SK-N-MC (cell line): ENCODE measurements around the gene DNAJB9.

Source experiments
- DNase-seq: peaks from one replicate; pipeline ENCODE4 v3.0.0-alpha.2; 2011; ENCODE audit warnings: low read depth, low spot score
- H3K27ac ChIP-seq: fragments of 200-600 bp; sonication (generic); 2 replicates; pipeline ENCODE4 v1.5.1; 2016; ENCODE audit warnings: mixed run types
- H3K36me3 ChIP-seq: fragments of 200-600 bp; sonication (generic); 2 replicates; pipeline ENCODE4 v1.6.1; 2017; ENCODE audit warnings: antibody characterized with exemption, low read length, mixed read lengths; ENCODE audit not compliant: insufficient read depth
- H3K4me3 ChIP-seq: fragments of 200-600 bp; sonication (generic); 2 replicates; pipeline ENCODE4 v1.5.1; 2016
- H3K9ac ChIP-seq: fragments of 200-600 bp; sonication (generic); 2 replicates; pipeline ENCODE4 v1.8.0; 2017; ENCODE audit warnings: mixed run types, mixed read lengths; ENCODE audit not compliant: insufficient read length
- H3K9me3 ChIP-seq: fragments of 200-600 bp; sonication (generic); 2 replicates; pipeline ENCODE4 v1.6.1; 2017; ENCODE audit warnings: low read depth, mild to moderate bottlenecking, antibody characterized with exemption, low read length, moderate library complexity, mixed read lengths
- EZH2 ChIP-seq: fragments of 200-600 bp; sonication (generic); IDR thresholded peaks from one replicate; pipeline ENCODE4 v1.6.1; 2017; ENCODE audit warnings: antibody characterized with exemption
- FOXP2 ChIP-seq: optimal IDR thresholded peaks from 2 replicates; pipeline ENCODE3; 2011; ENCODE audit warnings: mild to moderate bottlenecking, moderate library complexity; ENCODE audit not compliant: insufficient read depth; ENCODE audit errors: extremely low read length, control extremely low read depth
- POLR2AphosphoS5 ChIP-seq: IDR thresholded peaks from 2 replicates; pipeline ENCODE4 v1.6.1; 2012; ENCODE audit warnings: mild to moderate bottlenecking, low read depth, low read length, borderline replicate concordance

DNAJB9 gene

GRCh38 chr7:108569381-108570145 is at the start of gene DNAJB9, which contains the start of gene THAP5:
Gene DNAJB9 (plus strand): TSS chr7:108569874. CDS start chr7:108571727, 1,853 bp downstream.
Gene THAP5 (minus strand): TSS chr7:108569706. CDS start chr7:108569569, 137 bp downstream.
- peak; percentile 94 for TF ChIP-seq POLR2AphosphoS5
- peak; percentile 92 for TF ChIP-seq FOXP2
- no peak for TF ChIP-seq EZH2
- Histone ChIP-seq H3K9ac (peak within 1 kb of the TSS; percentile 96), H3K9me3 (no peaks in the 10 kb centered on the region), H3K4me3 (peak within 1 kb of the TSS; percentile 90), H3K36me3 (peaks cover 51% of the 10 kb centered on the region), H3K27ac (peak within 1 kb of the TSS; percentile 85)
- peak; percentile 93 for DNase-seq

- Histone ChIP-seq H3K27ac (no peak overlapping the region), H3K36me3 (peaks cover 10% of the 10 kb centered on the region), H3K4me3 (no peak overlapping the region), H3K9ac (no peak overlapping the region), H3K9me3 (no peaks in the 10 kb centered on the region)
- no peak for DNase-seq
- no peak for TF ChIP-seq POLR2AphosphoS5
- no peak for TF ChIP-seq FOXP2
- no peak for TF ChIP-seq EZH2
Measured at GRCh38 chr7:108522780-108523179, 46.9 kb upstream of the DNAJB9 start.

GRCh38 chr7:108525327-108525984 is 44.2 kb upstream of the DNAJB9 start:
- DNase-seq, result peak; percentile 42
- TF ChIP-seq EZH2, result no peak
- Histone ChIP-seq H3K9ac (peak overlapping the region; percentile 81), H3K36me3 (peaks cover 4% of the 10 kb centered on the region; the same call in 1 of the 2 replicates), H3K27ac (peak overlapping the region; percentile 82; the same call in 1 of the 2 replicates), H3K4me3 (peak overlapping the region; percentile 87), H3K9me3 (no peaks in the 10 kb centered on the region)

- peaks cover 2% of the 10 kb centered on the region; the same call in 1 of the 2 replicates for H3K36me3 ChIP-seq
- H3K9me3 ChIP-seq, result no peaks in the 10 kb centered on the region
- H3K4me3 ChIP-seq, result peak within 1 kb of the TSS; percentile 87
- H3K27ac ChIP-seq, result peak within 1 kb of the TSS; percentile 94
- H3K9ac ChIP-seq, result peak within 1 kb of the TSS; percentile 92
- peak; percentile 94 for DNase-seq
- TF ChIP-seq POLR2AphosphoS5 (peak; percentile 83), FOXP2 (peak; percentile 94), EZH2 (no peak)
Measured at GRCh38 chr7:108525985-108526767, 43.5 kb upstream of the DNAJB9 start, which contains the start of gene PNPLA8. Gene PNPLA8 (minus strand): TSS chr7:108526135. CDS start chr7:108515491, 10,644 bp downstream.

GRCh38 chr7:108526768-108527017 is 43.0 kb upstream of the DNAJB9 start:
- Histone ChIP-seq H3K9me3 (no peaks in the 10 kb centered on the region), H3K9ac (peak overlapping the region; percentile 92), H3K27ac (peak overlapping the region; percentile 94), H3K4me3 (peak overlapping the region; percentile 87), H3K36me3 (no peaks in the 10 kb centered on the region)
- DNase-seq, result no peak
- TF ChIP-seq POLR2AphosphoS5 (no peak), EZH2 (no peak), FOXP2 (no peak)

GRCh38 chr7:108528183-108528712 is 41.4 kb upstream of the DNAJB9 start:
- Histone ChIP-seq H3K9ac (no peak overlapping the region), H3K36me3 (no peaks in the 10 kb centered on the region), H3K4me3 (no peak overlapping the region), H3K27ac (no peak overlapping the region), H3K9me3 (no peaks in the 10 kb centered on the region)
- no peak for DNase-seq
- TF ChIP-seq FOXP2 (no peak), POLR2AphosphoS5 (no peak), EZH2 (no peak)

GRCh38 chr7:108529341-108529740 is 40.3 kb upstream of the DNAJB9 start:
- Histone ChIP-seq H3K9ac (no peak overlapping the region), H3K36me3 (no peaks in the 10 kb centered on the region), H3K27ac (no peak overlapping the region), H3K4me3 (no peak overlapping the region), H3K9me3 (no peaks in the 10 kb centered on the region)
- DNase-seq, result no peak
- no peak for TF ChIP-seq POLR2AphosphoS5
- no peak for TF ChIP-seq FOXP2
- no peak for TF ChIP-seq EZH2

GRCh38 chr7:108533712-108534111 is 36.0 kb upstream of the DNAJB9 start:
- Histone ChIP-seq H3K9me3 (no peaks in the 10 kb centered on the region), H3K36me3 (no peaks in the 10 kb centered on the region), H3K4me3 (no peak overlapping the region), H3K9ac (no peak overlapping the region), H3K27ac (no peak overlapping the region)
- TF ChIP-seq FOXP2 (no peak), EZH2 (no peak)
- no peak for DNase-seq
